Mesendoderm (in vitro differentiated cells): ENCODE data around the gene CD81.
"Not testable (repeated sequence)": the region's sequence is repeated elsewhere in the genome, so short reads cannot be mapped to it uniquely, and the experiment has no call there.

ENCODE experiments used
- DNase-seq: peaks from one replicate; pipeline ENCODE4 v3.0.0; 2013
- H2AK5ac ChIP-seq: 2 replicates; pipeline ENCODE4 v1.6.1; 2013; ENCODE audit warnings: low read length, inconsistent platforms
- H2BK120ac ChIP-seq: 2 replicates; pipeline ENCODE4 v1.6.1; 2013; ENCODE audit warnings: low read depth, mild to moderate bottlenecking, low read length, moderate library complexity, mixed read lengths
- H2BK15ac ChIP-seq: replicated peaks from 2 replicates; pipeline ENCODE4 v1.6.1; 2013; ENCODE audit warnings: low read depth, mild to moderate bottlenecking, moderate library complexity
- H2BK5ac ChIP-seq: 2 replicates; pipeline ENCODE4 v1.6.1; 2013; ENCODE audit warnings: low read length, inconsistent platforms
- H3K18ac ChIP-seq: 2 replicates; pipeline ENCODE4 v1.6.1; 2013; ENCODE audit warnings: mild to moderate bottlenecking, low read length, mixed read lengths
- H3K23ac ChIP-seq: one replicate; pipeline ENCODE4 v1.6.1; 2013; ENCODE audit warnings: low read length
- H3K27ac ChIP-seq: 2 replicates; pipeline ENCODE4 v1.5.1; 2013; ENCODE audit warnings: low read depth, mild to moderate bottlenecking, inconsistent platforms, low read length, moderate library complexity
- H3K27me3 ChIP-seq: 2 replicates; pipeline ENCODE4 v1.6.1; 2013; ENCODE audit warnings: low read length, control low read depth, mild to moderate bottlenecking, inconsistent platforms; ENCODE audit not compliant: insufficient read depth, poor library complexity
- H3K36me3 ChIP-seq: 2 replicates; pipeline ENCODE4 v1.6.1; 2013; ENCODE audit warnings: low read length, inconsistent platforms; ENCODE audit not compliant: control insufficient read depth, insufficient read depth
- H3K4ac ChIP-seq: one replicate; pipeline ENCODE4 v1.6.1; 2013; ENCODE audit warnings: low read depth, mild to moderate bottlenecking, low read length, moderate library complexity
- H3K4me1 ChIP-seq: 2 replicates; pipeline ENCODE4 v1.6.1; 2013; ENCODE audit warnings: low read depth, low read length, inconsistent platforms; ENCODE audit not compliant: control insufficient read depth
- H3K4me2 ChIP-seq: 2 replicates; pipeline ENCODE4 v1.6.1; 2013; ENCODE audit warnings: low read length
- H3K4me3 ChIP-seq: 2 replicates; pipeline ENCODE4 v1.5.1; 2013; ENCODE audit warnings: mild to moderate bottlenecking, low read length
- H3K56ac ChIP-seq: one replicate; pipeline ENCODE4 v1.6.1; 2013; ENCODE audit warnings: low read length
- H3K79me1 ChIP-seq: 2 replicates; pipeline ENCODE4 v1.6.1; 2013; ENCODE audit warnings: low read length, inconsistent platforms
- H3K79me2 ChIP-seq: 2 replicates; pipeline ENCODE4 v1.6.1; 2013; ENCODE audit warnings: mild to moderate bottlenecking, low read length; ENCODE audit not compliant: control insufficient read depth, insufficient read depth
- H3K9ac ChIP-seq: 2 replicates; pipeline ENCODE4 v1.6.1; 2013; ENCODE audit warnings: low read length, inconsistent platforms
- H4K5ac ChIP-seq: one replicate; pipeline ENCODE4 v1.6.1; 2013; ENCODE audit warnings: low read length
- H4K8ac ChIP-seq: one replicate; pipeline ENCODE4 v1.6.1; 2013; ENCODE audit warnings: low read depth, mild to moderate bottlenecking, control low read depth, low read length, moderate library complexity
- WGBS: extraction: QIAGEN DNeasy Blood & Tissue Kit; methylation state at CpG from one replicate; pipeline ENCODE4 v1.1.7; 2013; ENCODE audit warnings: low lambda C conversion rate, missing lambda C conversion rate; ENCODE audit not compliant: insufficient coverage; ENCODE audit errors: extremely low coverage; 5-methylcytosine and 5-hydroxymethylcytosine counted together

CD81 gene

DNA sequence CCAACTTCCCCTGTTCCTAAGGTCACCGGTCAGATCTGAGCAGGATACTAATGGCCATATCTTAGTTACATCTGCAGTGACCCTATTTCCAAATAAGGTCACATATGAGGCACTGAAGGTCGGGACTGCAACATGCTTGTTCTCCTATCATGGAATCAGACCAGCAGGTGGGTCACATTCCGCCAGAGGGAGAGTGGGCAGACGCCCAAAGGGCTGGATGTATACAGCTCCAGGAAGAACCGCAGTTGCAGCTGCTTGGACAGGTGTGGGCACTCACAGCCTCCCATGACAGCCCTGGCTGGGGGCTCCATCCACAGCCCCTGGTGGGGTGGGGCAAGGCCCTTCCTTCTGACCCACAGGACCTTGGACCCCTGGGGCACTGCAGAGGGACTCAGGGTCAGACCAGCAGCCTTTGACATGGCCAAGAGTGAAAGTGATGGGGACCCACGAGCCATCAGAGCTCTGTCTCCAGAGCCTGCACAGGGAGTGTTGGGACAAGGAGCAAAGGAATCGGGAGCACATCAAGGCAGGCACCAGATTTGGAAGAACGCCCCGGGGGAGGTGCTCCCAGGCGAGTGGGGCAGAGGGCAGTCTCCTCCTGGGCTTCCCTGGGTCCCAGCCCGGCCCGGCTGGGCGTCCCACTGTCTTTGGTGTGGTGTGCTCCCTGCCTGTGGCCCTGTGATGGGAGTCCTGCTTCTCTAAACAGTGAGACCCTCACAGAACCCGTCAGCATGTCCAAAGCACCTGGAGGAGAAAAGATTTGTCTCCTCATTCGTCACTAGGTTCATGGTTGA lies 13.3 kb upstream of the CD81 start:
- no peak overlapping the region for H3K9ac ChIP-seq
- H3K79me2 ChIP-seq, result no peaks in the 10 kb centered on the region
- H3K79me1 ChIP-seq, result no peaks in the 10 kb centered on the region
- WGBS, result no CpG with 5 or more reads among the region's 15 CpGs
- no peaks in the 10 kb centered on the region for H3K27me3 ChIP-seq
- H4K5ac ChIP-seq, result no peak overlapping the region
- no peak overlapping the region for H4K8ac ChIP-seq
- H3K56ac ChIP-seq, result no peak overlapping the region
- DNase-seq, result no peak
- no peak overlapping the region for H3K23ac ChIP-seq
- H3K4me1 ChIP-seq, result no peaks in the 10 kb centered on the region
- H2BK120ac ChIP-seq, result no peak overlapping the region
- H3K4ac ChIP-seq, result no peak overlapping the region
- no peak overlapping the region for H2BK5ac ChIP-seq
- no peak overlapping the region for H3K18ac ChIP-seq
- no peaks in the 10 kb centered on the region for H3K36me3 ChIP-seq
- no peak overlapping the region for H3K4me3 ChIP-seq
- no peak overlapping the region for H2BK15ac ChIP-seq
- no peak overlapping the region for H3K4me2 ChIP-seq
- H3K27ac ChIP-seq, result no peak overlapping the region
- H2AK5ac ChIP-seq, result no peak overlapping the region

- no CpG with 5 or more reads among the region's 12 CpGs for WGBS
These were observed 12.7 kb upstream of the CD81 start for GRCh38 chr11:2364386-2364785.

DNA sequence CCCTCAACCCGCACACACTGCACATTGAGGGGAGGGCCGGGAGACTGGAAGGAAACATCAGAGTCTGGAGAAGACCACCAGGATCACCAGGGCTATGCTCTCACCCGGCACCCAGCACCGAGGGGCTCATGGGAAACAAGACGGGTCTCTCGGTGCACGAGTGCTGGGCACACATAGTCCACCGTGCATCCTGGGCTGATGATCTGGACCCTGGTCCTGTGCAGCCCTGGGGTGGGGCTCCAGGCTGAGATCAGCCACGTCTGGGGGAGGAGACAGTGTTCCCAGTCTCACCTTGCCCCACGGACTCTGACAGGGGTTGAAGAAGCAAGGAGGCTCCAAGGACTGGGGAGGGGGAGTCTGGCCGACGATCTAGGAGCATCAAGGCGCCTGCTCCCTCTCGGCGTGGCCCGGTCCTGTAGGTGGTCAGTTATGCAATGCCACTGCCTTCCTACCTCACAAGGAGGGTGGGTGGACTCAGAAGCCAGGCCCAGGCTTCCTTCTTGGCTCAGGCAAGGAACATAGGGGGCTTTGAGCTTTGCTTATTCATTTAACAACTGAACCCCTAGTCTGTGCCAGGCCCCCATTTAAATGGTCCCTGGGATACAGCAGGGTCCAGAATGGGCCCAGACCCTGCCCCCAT lies 11.4 kb upstream of the CD81 start:
- H3K79me1 ChIP-seq, result no peaks in the 10 kb centered on the region
- H3K79me2 ChIP-seq, result no peaks in the 10 kb centered on the region
- no peak overlapping the region for H2BK120ac ChIP-seq
- WGBS, result no CpG with 5 or more reads among the region's 16 CpGs
- no peak overlapping the region for H4K8ac ChIP-seq
- H3K36me3 ChIP-seq, result no peaks in the 10 kb centered on the region
- no peak overlapping the region for H3K23ac ChIP-seq
- H3K9ac ChIP-seq, result no peak overlapping the region
- no peak overlapping the region for H2BK15ac ChIP-seq
- no peak overlapping the region for H2BK5ac ChIP-seq
- H3K4me1 ChIP-seq, result no peaks in the 10 kb centered on the region
- H4K5ac ChIP-seq, result no peak overlapping the region
- H3K4me2 ChIP-seq, result no peak overlapping the region
- H3K27me3 ChIP-seq, result no peaks in the 10 kb centered on the region
- no peak overlapping the region for H3K18ac ChIP-seq
- no peak overlapping the region for H3K56ac ChIP-seq
- H3K27ac ChIP-seq, result no peak overlapping the region
- H3K4ac ChIP-seq, result no peak overlapping the region
- H2AK5ac ChIP-seq, result no peak overlapping the region
- H3K4me3 ChIP-seq, result no peak overlapping the region
- no peak for DNase-seq

More at GRCh38 chr11:2364386-2364785, 12.7 kb upstream of the CD81 start:
- H4K5ac ChIP-seq, H3K56ac ChIP-seq, H3K4me1 ChIP-seq, H3K9ac ChIP-seq, H4K8ac ChIP-seq, H3K27ac ChIP-seq, H3K18ac ChIP-seq, H2BK15ac ChIP-seq, H3K23ac ChIP-seq, H3K4me2 ChIP-seq, H3K27me3 ChIP-seq, H3K79me2 ChIP-seq, H2BK5ac ChIP-seq, H3K4ac ChIP-seq, H2AK5ac ChIP-seq, H2BK120ac ChIP-seq, H3K36me3 ChIP-seq, DNase-seq, H3K79me1 ChIP-seq, H3K4me3 ChIP-seq: not testable (repeated sequence)

DNA sequence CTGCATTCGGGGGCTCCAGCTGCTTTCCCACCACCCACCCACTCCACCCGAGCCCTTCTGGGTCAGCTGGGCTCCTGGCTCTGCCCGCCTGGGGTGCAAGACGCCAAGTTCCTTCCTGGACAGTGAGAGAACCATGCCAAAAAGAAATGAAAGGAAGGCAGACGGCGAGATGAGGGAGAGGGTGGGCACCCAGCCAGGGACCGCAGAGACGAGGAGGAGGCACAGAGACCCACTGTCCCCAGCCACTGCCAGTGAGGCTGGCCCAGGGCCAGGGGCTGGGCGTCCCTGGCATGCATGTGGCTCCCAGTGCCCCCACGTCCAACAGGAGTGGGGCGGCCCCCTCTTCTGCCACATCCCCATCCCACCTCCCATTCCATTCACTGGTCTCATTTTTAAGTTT lies 10.8 kb upstream of the CD81 start:
- Histone ChIP-seq H3K79me1 (no peaks in the 10 kb centered on the region), H4K8ac (no peak overlapping the region), H2BK15ac (no peak overlapping the region), H3K4me3 (no peak overlapping the region), H3K4me2 (no peak overlapping the region), H3K9ac (no peak overlapping the region), H2BK120ac (no peak overlapping the region), H3K18ac (no peak overlapping the region), H2AK5ac (no peak overlapping the region), H3K27ac (no peak overlapping the region), H3K4me1 (no peaks in the 10 kb centered on the region), H3K23ac (no peak overlapping the region), H2BK5ac (no peak overlapping the region), H3K56ac (no peak overlapping the region), H3K27me3 (no peaks in the 10 kb centered on the region), H3K4ac (no peak overlapping the region), H3K79me2 (no peaks in the 10 kb centered on the region), H3K36me3 (no peaks in the 10 kb centered on the region), H4K5ac (no peak overlapping the region)
- WGBS, result no CpG with 5 or more reads among the region's 11 CpGs
- DNase-seq, result no peak

GRCh38 chr11:2366733-2367132 lies 10.4 kb upstream of the CD81 start:
- no peaks in the 10 kb centered on the region for H3K4me1 ChIP-seq
- no CpG with 5 or more reads among the region's 7 CpGs for WGBS
- H2BK5ac ChIP-seq, result no peak overlapping the region
- H2BK120ac ChIP-seq, result no peak overlapping the region
- H4K5ac ChIP-seq, result no peak overlapping the region
- DNase-seq, result no peak
- no peak overlapping the region for H3K9ac ChIP-seq
- no peak overlapping the region for H3K4me2 ChIP-seq
- H4K8ac ChIP-seq, result no peak overlapping the region
- no peaks in the 10 kb centered on the region for H3K79me1 ChIP-seq
- H3K4ac ChIP-seq, result no peak overlapping the region
- H3K56ac ChIP-seq, result no peak overlapping the region
- no peak overlapping the region for H3K23ac ChIP-seq
- H2AK5ac ChIP-seq, result no peak overlapping the region
- H3K4me3 ChIP-seq, result no peak overlapping the region
- H3K79me2 ChIP-seq, result no peaks in the 10 kb centered on the region
- no peak overlapping the region for H2BK15ac ChIP-seq
- no peak overlapping the region for H3K27ac ChIP-seq
- H3K18ac ChIP-seq, result no peak overlapping the region
- H3K36me3 ChIP-seq, result no peaks in the 10 kb centered on the region
- H3K27me3 ChIP-seq, result no peaks in the 10 kb centered on the region
